Gastrocnemius medialis (tissue), 4 donors: ENCODE results near the gene PARVA. TPM values are rescaled to one million over a fixed set of nuclear protein-coding genes. Genes with fewer than 3 reads are reported as not detected.

ENCODE experiments used
- ATAC-seq, 2 donors: fragments of 150-250 bp; one replicate each; pipeline ENCODE4 v1.9.1; 2016
- DNase-seq, 2 donors: peaks; one replicate each; pipeline ENCODE4 v3.0.0-alpha.2; 2019
- H3K27ac ChIP-seq, 4 donors: fragments of 200-600 bp; sonication (generic); 1 replicate in 1 of 4; 2 replicates in 3 of 4; pipeline ENCODE4 v1.5.1; 2016 to 2018; ENCODE audit warnings: mild to moderate bottlenecking in 2 of 4, moderate library complexity in 1 of 4
- H3K27me3 ChIP-seq, 3 donors: fragments of 200-600 bp; sonication (generic) in 2 of 3; 1 replicate in 1 of 3; 2 replicates in 2 of 3; pipeline versions ENCODE4 v1.5.1 to v1.6.0; 2016 to 2019; ENCODE audit warnings: mild to moderate bottlenecking in 1 of 3, moderate library complexity in 1 of 3
- H3K36me3 ChIP-seq, 2 donors: fragments of 200-600 bp; sonication (generic) in 1 of 2; one replicate each; pipeline ENCODE4 v1.5.1; 2017 to 2018
- H3K4me1 ChIP-seq, 2 donors: fragments of 200-600 bp; sonication (generic) in 1 of 2; one replicate each; pipeline ENCODE4 v1.5.1; 2016 to 2017; ENCODE audit warnings: mild to moderate bottlenecking in 2 of 2
- H3K4me3 ChIP-seq, 4 donors: fragments of 200-600 bp; sonication (generic) in 3 of 4; 1 replicate in 1 of 4; 2 replicates in 3 of 4; pipeline ENCODE4 v1.5.1; 2016 to 2019; ENCODE audit warnings: mild to moderate bottlenecking in 2 of 4
- H3K9me3 ChIP-seq, 3 donors: fragments of 200-600 bp; sonication (generic) in 2 of 3; 1 replicate in 1 of 3; 2 replicates in 2 of 3; pipeline ENCODE4 v1.5.1; 2016 to 2019
- CTCF ChIP-seq, 5 experiments: fragments of 450-650 bp in 3 of 5; fragments of 200-600 bp in 2 of 5; sonication (generic) in 2 of 5; IDR thresholded peaks in 4 of 5; conservative IDR thresholded peaks in 1 of 5; 1 replicate in 4 of 5; 2 replicates in 1 of 5; pipeline ENCODE4 v1.5.1; 2016 to 2019; ENCODE audit warnings: antibody characterized with exemption in 5 of 5, mild to moderate bottlenecking in 3 of 5, moderate library complexity in 3 of 5
- POLR2A ChIP-seq, 2 donors: fragments of 450-650 bp; IDR thresholded peaks; one replicate each; pipeline ENCODE4 v1.6.1; 2017; ENCODE audit warnings: antibody characterized with exemption in 2 of 2, mild to moderate bottlenecking in 2 of 2, moderate library complexity in 2 of 2
- in situ Hi-C, 4 donors: fragments of 200-750 bp; cut with MboI; loops; one replicate each; pipeline versions ENCODE4 v1.15.0 to v1.8.0; 2017; ENCODE audit warnings: low sequenced_read_pairs in 4 of 4
- intact Hi-C: fragments of 100-400 bp; cut with DNase I; formaldehyde crosslinking; loops from one replicate; pipeline ENCODE4 v1.15.1; 2023; ENCODE audit warnings: low total_unique reads
- total RNA-seq, 4 donors: library from RNA; depleted of rRNA; stranded (reverse); fragments of >200 nt; gene quantifications; one replicate each; pipeline versions ENCODE4 v1.1.0 to v1.2.3, GENCODE V29; 2016

The PARVA gene
- total RNA-seq, 4 donors from 2014 or later: 4.4 to 9.7 (median 8.4) TPM

- DNase-seq: no peak
- peak in 1 of 2 donors; percentile 11 for ATAC-seq
- no peak overlapping the region for H3K4me3 ChIP-seq
- in situ Hi-C loops: no loop called here
- H3K36me3 ChIP-seq: no peaks in the 10 kb centered on the region
- intact Hi-C loops: no loop called here
- TF ChIP-seq POLR2A (IDR thresholded peaks at IDR 0.05) (no peak), CTCF (IDR thresholded peaks at IDR 0.05 in 4 of 5, conservative IDR thresholded peaks at IDR 0.05 in 1 of 5) (no peak)
- H3K4me1 ChIP-seq: peaks cover 26 to 50% of the 10 kb centered on the region in 2 donors
- H3K27ac ChIP-seq: peak overlapping the region; percentile 56 to 66 (median 63)
- H3K9me3 ChIP-seq: no peaks in the 10 kb centered on the region
- no peaks in the 10 kb centered on the region for H3K27me3 ChIP-seq
These were observed 56.9 kb downstream of the PARVA start for GRCh38 chr11:12434325-12434654.

GRCh38 chr11:12435264-12435663 is 57.9 kb downstream of the PARVA start:
- Histone ChIP-seq H3K4me3 (no peak overlapping the region), H3K27me3 (no peaks in the 10 kb centered on the region), H3K36me3 (no peaks in the 10 kb centered on the region), H3K4me1 (peaks cover 26 to 48% of the 10 kb centered on the region in 2 donors), H3K9me3 (no peaks in the 10 kb centered on the region), H3K27ac (peak overlapping the region; percentile 56 to 66 (median 63))
- intact Hi-C loops (no loop called here), in situ Hi-C loops (no loop called here)
- TF ChIP-seq POLR2A (IDR thresholded peaks at IDR 0.05) (no peak), CTCF (IDR thresholded peaks at IDR 0.05 in 4 of 5, conservative IDR thresholded peaks at IDR 0.05 in 1 of 5) (no peak)
- ATAC-seq: peak in 1 of 2 donors; percentile 49
- no peak for DNase-seq

- intact Hi-C loops: no loop called here
- no peak for DNase-seq
These were observed 58.9 kb downstream of the PARVA start for GRCh38 chr11:12436266-12436665.

GRCh38 chr11:12438291-12438690 is 60.9 kb downstream of the PARVA start:
- H3K4me3 ChIP-seq: no peak overlapping the region
- H3K9me3 ChIP-seq: no peaks in the 10 kb centered on the region
- in situ Hi-C loops (no loop called here), intact Hi-C loops (no loop called here)
- TF ChIP-seq CTCF (IDR thresholded peaks at IDR 0.05 in 4 of 5, conservative IDR thresholded peaks at IDR 0.05 in 1 of 5): no peak
- TF ChIP-seq POLR2A (IDR thresholded peaks at IDR 0.05): no peak
- ATAC-seq: no peak
- H3K4me1 ChIP-seq: peaks cover 17 to 27% of the 10 kb centered on the region in 2 donors
- H3K36me3 ChIP-seq: no peaks in the 10 kb centered on the region
- no peak overlapping the region for H3K27ac ChIP-seq
- H3K27me3 ChIP-seq: no peaks in the 10 kb centered on the region
- no peak for DNase-seq

More at GRCh38 chr11:12436266-12436665, 58.9 kb downstream of the PARVA start:
- H3K9me3 ChIP-seq: no peaks in the 10 kb centered on the region
- H3K4me3 ChIP-seq: no peak overlapping the region
- no peaks in the 10 kb centered on the region for H3K27me3 ChIP-seq
- ATAC-seq: no peak
- H3K27ac ChIP-seq: peak overlapping the region in 1 of 4 donors; percentile 65
- H3K4me1 ChIP-seq: peaks cover 26 to 38% of the 10 kb centered on the region in 2 donors
- in situ Hi-C loops: no loop called here
- no peak for TF ChIP-seq POLR2A (IDR thresholded peaks at IDR 0.05)
- no peak for TF ChIP-seq CTCF (IDR thresholded peaks at IDR 0.05 in 4 of 5, conservative IDR thresholded peaks at IDR 0.05 in 1 of 5)
- no peaks in the 10 kb centered on the region for H3K36me3 ChIP-seq

GRCh38 chr11:12439615-12440014 is 62.2 kb downstream of the PARVA start:
- Histone ChIP-seq H3K4me3 (no peak overlapping the region), H3K9me3 (no peaks in the 10 kb centered on the region), H3K27ac (no peak overlapping the region), H3K27me3 (no peaks in the 10 kb centered on the region), H3K4me1 (peaks cover 13 to 17% of the 10 kb centered on the region in 2 donors), H3K36me3 (no peaks in the 10 kb centered on the region)
- TF ChIP-seq POLR2A (IDR thresholded peaks at IDR 0.05) (no peak), CTCF (IDR thresholded peaks at IDR 0.05 in 4 of 5, conservative IDR thresholded peaks at IDR 0.05 in 1 of 5) (no peak)
- ATAC-seq: no peak
- DNase-seq: no peak
- in situ Hi-C loops: no loop called here
- intact Hi-C loops: no loop called here
